Measurements from ENCODE around the gene KNL1.
"Not testable (repeated sequence)": the region's sequence is repeated elsewhere in the genome, so short reads cannot be mapped to it uniquely, and the experiment has no call there.

The KNL1 gene

GRCh38 chr15:40660686-40661085 is 66.6 kb downstream of the KNL1 start:
- no peak for DNase-seq (ENCODE audit: low read depth)
- TF ChIP-seq, protein P1, sequence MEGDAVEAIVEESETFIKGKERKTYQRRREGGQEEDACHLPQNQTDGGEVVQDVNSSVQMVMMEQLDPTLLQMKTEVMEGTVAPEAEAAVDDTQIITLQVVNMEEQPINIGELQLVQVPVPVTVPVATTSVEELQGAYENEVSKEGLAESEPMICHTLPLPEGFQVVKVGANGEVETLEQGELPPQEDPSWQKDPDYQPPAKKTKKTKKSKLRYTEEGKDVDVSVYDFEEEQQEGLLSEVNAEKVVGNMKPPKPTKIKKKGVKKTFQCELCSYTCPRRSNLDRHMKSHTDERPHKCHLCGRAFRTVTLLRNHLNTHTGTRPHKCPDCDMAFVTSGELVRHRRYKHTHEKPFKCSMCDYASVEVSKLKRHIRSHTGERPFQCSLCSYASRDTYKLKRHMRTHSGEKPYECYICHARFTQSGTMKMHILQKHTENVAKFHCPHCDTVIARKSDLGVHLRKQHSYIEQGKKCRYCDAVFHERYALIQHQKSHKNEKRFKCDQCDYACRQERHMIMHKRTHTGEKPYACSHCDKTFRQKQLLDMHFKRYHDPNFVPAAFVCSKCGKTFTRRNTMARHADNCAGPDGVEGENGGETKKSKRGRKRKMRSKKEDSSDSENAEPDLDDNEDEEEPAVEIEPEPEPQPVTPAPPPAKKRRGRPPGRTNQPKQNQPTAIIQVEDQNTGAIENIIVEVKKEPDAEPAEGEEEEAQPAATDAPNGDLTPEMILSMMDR (conservative IDR thresholded peaks at IDR 0.05; ENCODE audit: low read length) = no peak
- H3K4me3 ChIP-seq (ENCODE audit: low read length) = no peak overlapping the region

DNA sequence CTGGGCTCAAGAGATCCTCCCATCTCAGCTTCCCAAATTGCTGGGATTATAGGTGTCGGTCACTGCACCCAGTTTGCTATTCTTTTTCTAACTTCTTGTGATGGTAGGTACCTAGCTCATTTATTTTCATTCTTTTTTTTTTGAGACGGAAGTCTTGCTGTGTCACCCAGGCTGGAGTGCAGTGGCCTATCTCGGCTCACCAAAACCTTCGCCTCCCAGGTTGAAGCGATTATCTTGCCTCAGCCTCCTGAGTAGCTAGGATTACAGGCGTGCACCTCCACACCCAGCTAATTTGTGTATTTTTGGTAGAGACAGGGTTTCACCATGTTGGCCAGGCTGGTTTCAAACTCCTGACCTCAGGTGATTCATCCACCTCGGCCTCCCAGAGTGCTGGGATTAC is 70.9 kb downstream of the KNL1 start:
- no peak for DNase-seq (ENCODE audit: low read depth)
- TF ChIP-seq, protein P1 (conservative IDR thresholded peaks at IDR 0.05; ENCODE audit: low read length) = no peak

GRCh38 chr15:40676290-40676689 is 82.2 kb downstream of the KNL1 start:
- not testable (repeated sequence) for DNase-seq (ENCODE audit: low read depth)

More for the DNA sequence above, 70.9 kb downstream of the KNL1 start:
- H3K4me3 ChIP-seq (ENCODE audit: low read length) = no peak overlapping the region

GRCh38 chr15:40676906-40677305 is 82.9 kb downstream of the KNL1 start:
- DNase-seq (ENCODE audit: low read depth); H3K4me3 ChIP-seq (ENCODE audit: low read length): not testable (repeated sequence)

More at GRCh38 chr15:40676290-40676689, 82.2 kb downstream of the KNL1 start:
- H3K4me3 ChIP-seq (ENCODE audit: low read length) = not testable (repeated sequence)

- TF ChIP-seq, protein P1 (conservative IDR thresholded peaks at IDR 0.05; ENCODE audit: low read length) = no peak
- no peak for DNase-seq (ENCODE audit: low read depth)
- no peak overlapping the region for H3K4me3 ChIP-seq (ENCODE audit: low read length)
Observed at GRCh38 chr15:40680151-40680550, 86.1 kb downstream of the KNL1 start.

GRCh38 chr15:40680959-40681358 is 86.9 kb downstream of the KNL1 start:
- H3K4me3 ChIP-seq (ENCODE audit: low read length); DNase-seq (ENCODE audit: low read depth): not testable (repeated sequence)

DNA sequence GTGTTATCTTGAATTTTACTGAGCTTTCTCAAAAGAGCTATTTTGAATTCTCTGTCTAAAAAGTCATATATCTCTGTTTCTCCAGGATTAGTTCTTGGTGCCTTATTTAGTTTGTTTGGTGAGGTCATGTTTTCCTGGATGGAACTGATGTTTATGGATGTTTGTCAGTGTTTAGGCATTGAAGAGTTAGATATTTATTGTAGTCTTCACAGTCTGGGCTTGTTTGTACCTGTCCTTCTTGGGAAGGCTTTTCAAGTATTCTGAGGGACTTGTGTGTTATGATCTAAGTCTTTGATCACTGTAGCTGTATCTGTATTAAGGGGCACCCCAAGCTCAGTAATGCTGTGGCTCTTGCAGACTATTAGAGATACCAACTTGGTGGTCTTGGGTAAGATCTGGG is 90.3 kb downstream of the KNL1 start:
- DNase-seq (ENCODE audit: low read depth) = no peak
- no peak overlapping the region for H3K4me3 ChIP-seq (ENCODE audit: low read length)
- TF ChIP-seq, protein P1 (conservative IDR thresholded peaks at IDR 0.05; ENCODE audit: low read length) = no peak

- H3K4me3 ChIP-seq (ENCODE audit: low read length) = no peak overlapping the region
- TF ChIP-seq, protein P1 (conservative IDR thresholded peaks at IDR 0.05; ENCODE audit: low read length) = no peak
- no peak for DNase-seq (ENCODE audit: low read depth)
Observed at GRCh38 chr15:40685376-40685775, 91.3 kb downstream of the KNL1 start.
